HUES64 (cell line): Measurements from ENCODE around the gene SPESP1.
"Not testable (repeated sequence)": the region's sequence is repeated elsewhere in the genome, so short reads cannot be mapped to it uniquely, and the experiment has no call there.

Source experiments
- H3K27ac ChIP-seq: 2 replicates; pipeline ENCODE4 v1.7.0; 2013; ENCODE audit warnings: low read depth, low read length, inconsistent platforms
- H3K27me3 ChIP-seq: 2 replicates; pipeline ENCODE4 v1.6.1; 2013; ENCODE audit warnings: mild to moderate bottlenecking, low read length; ENCODE audit not compliant: insufficient read depth
- H3K36me3 ChIP-seq: 2 replicates; pipeline ENCODE4 v1.6.1; 2013; ENCODE audit warnings: mild to moderate bottlenecking, low read length; ENCODE audit not compliant: insufficient read depth
- H3K4me1 ChIP-seq: 2 replicates; pipeline ENCODE4 v1.6.1; 2013; ENCODE audit warnings: mild to moderate bottlenecking, low read length, moderate library complexity; ENCODE audit not compliant: insufficient read depth
- H3K4me3 ChIP-seq: 2 replicates; pipeline ENCODE4 v1.5.1; 2013; ENCODE audit warnings: mild to moderate bottlenecking, low read length, moderate library complexity
- H3K9ac ChIP-seq: 2 replicates; pipeline ENCODE4 v1.6.1; 2013; ENCODE audit warnings: mild to moderate bottlenecking, low read depth, low read length
- H3K9me3 ChIP-seq: 2 replicates; pipeline ENCODE4 v1.6.1; 2013; ENCODE audit warnings: low read depth, low read length; ENCODE audit not compliant: insufficient read depth
- WGBS: fragments of 150-250, 120-280 bp; methylation state at CpG from one replicate; pipeline ENCODE4 v1.1.7; 2013; ENCODE audit warnings: missing lambda C conversion rate; 5-methylcytosine and 5-hydroxymethylcytosine counted together

SPESP1 gene

DNA sequence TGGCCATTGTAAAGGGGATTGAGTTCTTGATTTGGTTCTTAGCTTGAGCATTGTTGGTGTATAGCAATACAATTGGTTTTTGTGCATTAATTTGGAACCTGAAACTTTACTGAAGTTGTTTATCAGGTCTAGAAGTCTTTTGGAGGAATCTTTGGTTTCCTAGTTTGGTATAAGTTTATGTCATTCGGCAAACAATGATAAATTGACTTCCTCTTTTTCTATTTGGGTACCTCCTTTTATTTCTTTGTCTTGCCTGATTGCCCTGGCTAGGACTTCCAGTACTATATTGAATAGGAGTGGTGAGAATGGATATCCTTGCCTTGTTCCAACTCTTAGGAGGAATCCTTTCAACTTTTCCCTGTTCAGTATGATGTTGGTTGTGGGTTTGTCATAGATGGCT is 32.1 kb downstream of the SPESP1 start:
- Histone ChIP-seq H3K4me3 (no peak overlapping the region), H3K27me3 (no peaks in the 10 kb centered on the region), H3K27ac (no peak overlapping the region), H3K9me3 (peaks cover 26% of the 10 kb centered on the region; the same call in 1 of the 2 replicates), H3K36me3 (no peaks in the 10 kb centered on the region), H3K4me1 (no peaks in the 10 kb centered on the region), H3K9ac (no peak overlapping the region)
- no CpG with 5 or more reads among the region's 1 CpG for WGBS

DNA sequence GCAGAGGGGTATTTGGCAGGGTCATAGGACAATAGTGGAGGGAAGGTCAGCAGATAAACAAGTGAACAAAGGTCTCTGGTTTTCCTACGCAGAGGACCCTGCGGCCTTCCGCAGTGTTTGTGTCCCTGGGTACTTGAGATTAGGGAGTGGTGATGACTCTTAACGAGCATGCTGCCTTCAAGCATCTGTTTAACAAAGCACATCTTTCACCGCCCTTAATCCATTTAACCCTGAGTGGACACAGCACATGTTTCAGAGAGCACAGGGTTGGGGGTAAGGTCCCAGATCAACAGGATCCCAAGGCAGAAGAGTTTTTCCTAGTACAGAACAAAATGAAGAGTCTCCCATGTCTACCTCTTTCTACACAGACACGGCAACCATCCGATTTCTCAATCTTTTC is 33.4 kb downstream of the SPESP1 start:
- H3K4me3 ChIP-seq, H3K27me3 ChIP-seq, H3K9ac ChIP-seq, H3K27ac ChIP-seq, H3K36me3 ChIP-seq, H3K4me1 ChIP-seq: not testable (repeated sequence)
- peaks cover 35% of the 10 kb centered on the region for H3K9me3 ChIP-seq
- no CpG with 5 or more reads among the region's 7 CpGs for WGBS

DNA sequence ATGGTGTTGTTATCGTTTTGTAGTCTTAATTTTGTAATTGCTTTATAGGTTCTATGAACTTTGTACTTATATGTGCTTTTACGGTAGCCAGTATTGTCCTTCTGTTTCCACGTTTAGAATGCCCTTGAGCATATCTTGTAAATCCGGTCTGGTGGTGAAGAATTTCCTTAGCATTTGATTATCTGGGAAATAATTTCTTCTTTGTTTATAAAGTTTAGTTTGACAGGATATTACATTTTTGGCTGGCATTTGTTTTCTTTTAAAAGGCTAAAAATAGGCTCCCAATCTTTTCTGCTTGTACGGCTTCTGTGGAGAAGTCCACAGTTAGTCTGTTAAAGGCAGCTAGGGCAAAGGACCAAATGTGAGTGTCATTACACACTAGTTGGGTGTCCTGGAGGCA is 36.7 kb downstream of the SPESP1 start:
- Histone ChIP-seq H3K36me3 (no peaks in the 10 kb centered on the region), H3K27ac (no peak overlapping the region), H3K9ac (no peak overlapping the region), H3K4me3 (no peak overlapping the region), H3K4me1 (no peaks in the 10 kb centered on the region), H3K27me3 (no peaks in the 10 kb centered on the region), H3K9me3 (peaks cover 46% of the 10 kb centered on the region)
- WGBS, result 92% methylated on average over 5 of the region's 5 CpGs

DNA sequence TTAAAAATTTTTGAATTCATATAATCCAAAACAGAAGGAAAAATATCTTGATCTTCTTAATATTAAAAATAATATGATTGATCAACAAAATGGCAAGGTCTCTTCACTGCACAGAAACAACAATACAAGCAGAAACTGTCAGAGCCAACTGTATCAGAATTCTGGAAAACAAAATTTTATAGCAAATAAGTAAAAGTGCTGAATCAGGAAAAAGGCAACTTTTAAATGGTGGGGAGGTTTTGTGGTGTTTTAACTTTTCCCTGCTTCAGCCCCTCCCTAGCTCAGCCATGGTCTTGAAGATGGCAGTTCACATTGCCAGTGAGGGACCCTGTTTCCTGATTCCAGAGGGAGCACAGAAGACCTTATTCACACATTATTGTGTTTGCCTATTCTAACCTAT is 37.6 kb downstream of the SPESP1 start:
- Histone ChIP-seq H3K4me3 (no peak overlapping the region), H3K9ac (no peak overlapping the region), H3K36me3 (no peaks in the 10 kb centered on the region), H3K27ac (no peak overlapping the region), H3K9me3 (peaks cover 46% of the 10 kb centered on the region), H3K4me1 (no peaks in the 10 kb centered on the region), H3K27me3 (no peaks in the 10 kb centered on the region)

DNA sequence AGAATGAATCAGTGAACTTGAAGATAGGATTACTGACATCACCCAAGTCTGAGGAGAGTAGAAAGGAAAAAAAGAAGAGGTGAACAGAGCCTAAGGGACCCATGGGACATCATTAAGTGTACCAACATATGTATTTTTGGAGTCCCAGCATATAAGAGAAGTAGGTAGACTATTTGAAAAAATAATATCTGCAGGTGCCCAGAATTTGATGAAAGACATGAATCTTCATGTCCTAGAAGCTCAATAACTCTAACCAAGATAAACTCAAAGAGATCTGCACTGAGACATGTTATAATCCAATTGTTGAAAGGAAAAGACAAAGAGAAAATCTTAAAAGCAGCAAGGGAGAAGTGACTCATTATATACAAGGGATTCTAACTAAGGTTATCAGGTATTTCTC is 39.0 kb downstream of the SPESP1 start:
- H3K27me3 ChIP-seq, result no peaks in the 10 kb centered on the region
- H3K9me3 ChIP-seq, result peaks cover 46% of the 10 kb centered on the region
- H3K36me3 ChIP-seq, result no peaks in the 10 kb centered on the region
- no peak overlapping the region for H3K9ac ChIP-seq
- H3K27ac ChIP-seq, result no peak overlapping the region
- H3K4me1 ChIP-seq, result no peaks in the 10 kb centered on the region
- H3K4me3 ChIP-seq, result no peak overlapping the region

DNA sequence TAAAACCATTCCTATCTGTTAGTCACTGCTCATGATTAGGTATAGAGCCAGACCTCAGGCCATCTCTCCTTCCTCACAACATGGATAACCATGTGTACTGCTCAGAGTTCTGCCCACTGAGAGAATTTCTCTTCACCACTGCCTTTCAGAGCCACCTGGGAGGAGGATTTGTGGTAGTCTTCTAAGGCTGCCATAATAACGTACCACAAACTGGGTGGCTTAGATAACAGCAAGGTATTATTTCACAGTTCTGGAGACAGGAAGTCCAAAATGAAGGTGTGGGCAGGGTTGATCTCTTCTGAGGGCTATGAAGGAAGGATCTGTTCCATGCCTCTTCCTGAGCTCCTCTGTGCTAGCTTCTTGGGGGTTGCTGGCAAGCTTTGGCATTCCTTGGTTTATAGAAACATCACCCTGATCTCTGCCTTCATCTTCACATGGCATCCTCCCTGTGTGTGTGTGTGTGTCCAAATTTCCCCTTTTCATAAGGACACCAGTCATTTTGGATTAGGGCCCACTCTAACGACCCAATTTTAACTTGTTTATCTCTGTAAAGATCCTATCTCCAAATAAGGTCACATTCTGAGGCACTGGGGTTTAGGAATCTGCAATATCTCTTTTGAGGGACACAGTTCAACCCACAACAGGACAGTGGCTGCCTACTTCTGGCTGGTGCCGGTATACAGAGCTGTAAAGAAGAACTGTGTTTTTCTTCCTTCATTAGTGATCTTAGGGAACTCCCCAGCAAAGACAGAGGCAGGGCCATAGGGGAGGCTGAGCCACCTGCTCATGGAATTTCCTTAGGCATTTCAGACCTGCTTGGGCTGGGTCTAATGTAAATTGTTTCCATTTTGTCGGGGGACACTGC is 42.1 kb downstream of the SPESP1 start:
- Histone ChIP-seq H3K9ac (no peak overlapping the region), H3K9me3 (peaks cover 36% of the 10 kb centered on the region), H3K4me3 (no peak overlapping the region), H3K36me3 (no peaks in the 10 kb centered on the region), H3K27ac (no peak overlapping the region), H3K4me1 (no peaks in the 10 kb centered on the region), H3K27me3 (no peaks in the 10 kb centered on the region)
- 87% methylated on average over 4 of the region's 4 CpGs for WGBS

DNA sequence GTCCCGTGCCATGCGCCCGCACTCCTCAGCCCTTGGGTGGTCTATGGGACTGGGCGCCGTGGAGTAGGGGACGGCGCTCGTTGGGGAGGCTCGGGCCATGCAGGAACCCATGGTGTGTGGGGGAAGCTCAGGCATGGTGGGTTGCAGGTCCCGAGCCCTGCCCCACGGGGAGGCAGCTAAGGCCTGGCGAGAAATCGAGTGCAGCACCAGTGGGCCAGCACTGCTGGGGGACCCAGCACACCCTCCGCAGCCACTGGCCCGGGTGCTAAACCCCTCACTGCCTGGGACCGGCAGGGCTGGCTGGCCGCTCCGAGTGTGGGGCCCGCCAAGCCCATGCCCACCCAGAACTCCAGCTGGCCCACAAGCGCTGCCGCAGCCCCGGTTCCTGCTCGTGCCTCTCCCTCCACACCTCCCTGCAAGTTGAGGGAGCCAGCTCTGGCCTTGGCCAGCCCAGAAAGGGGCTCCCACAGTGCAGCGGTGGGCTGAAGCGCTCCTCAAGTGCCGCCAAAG is 45.4 kb downstream of the SPESP1 start:
- 97% methylated on average over 26 of the region's 26 CpGs for WGBS
- not testable (repeated sequence) for H3K27ac ChIP-seq, H3K4me1 ChIP-seq, H3K9ac ChIP-seq, H3K27me3 ChIP-seq, H3K36me3 ChIP-seq, H3K4me3 ChIP-seq
- H3K9me3 ChIP-seq, result peaks cover 17% of the 10 kb centered on the region

DNA sequence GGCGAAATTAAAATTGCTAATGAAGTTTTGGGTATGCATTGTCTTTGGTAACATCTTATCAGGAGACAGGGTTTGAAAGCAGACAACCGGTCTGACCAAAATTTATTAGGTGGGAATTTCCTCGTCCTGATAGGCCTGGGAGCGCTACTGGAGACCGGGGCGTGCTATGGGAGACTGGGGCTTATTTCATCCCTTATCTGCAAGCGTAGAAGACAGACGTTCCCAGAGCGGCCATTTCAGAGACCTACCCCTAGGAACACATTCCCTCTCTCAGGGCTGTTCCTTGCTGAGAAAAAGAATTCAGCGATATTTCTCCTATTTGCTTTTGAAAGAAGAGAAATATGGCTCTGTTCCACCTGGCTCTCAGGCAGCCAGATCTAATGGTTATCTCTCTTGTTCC is 47.1 kb downstream of the SPESP1 start:
- H3K36me3 ChIP-seq, H3K4me1 ChIP-seq, H3K27me3 ChIP-seq, H3K9ac ChIP-seq, H3K27ac ChIP-seq, H3K4me3 ChIP-seq: not testable (repeated sequence)
- peaks cover 22% of the 10 kb centered on the region for H3K9me3 ChIP-seq
- WGBS, result 93% methylated on average over 10 of the region's 10 CpGs

DNA sequence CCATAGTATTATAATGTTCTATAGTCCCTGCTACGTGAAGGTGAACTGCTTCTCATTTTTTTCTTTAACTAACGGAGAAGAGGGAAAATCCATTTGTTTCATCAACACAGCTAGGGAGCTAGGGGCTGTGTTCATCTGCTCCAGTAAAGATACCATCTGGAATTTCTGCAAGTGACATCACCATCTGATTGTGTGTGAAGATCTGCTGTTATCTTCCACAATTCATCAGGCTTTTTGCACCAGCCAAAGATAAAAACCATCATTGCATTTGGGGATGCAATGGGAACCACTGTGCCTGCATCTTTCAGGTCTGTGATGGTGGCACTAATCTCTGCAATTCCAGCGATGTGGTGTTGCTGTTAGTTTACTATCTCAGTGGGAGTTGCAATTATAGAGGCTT is 48.7 kb downstream of the SPESP1 start:
- Histone ChIP-seq H3K4me1 (no peaks in the 10 kb centered on the region), H3K4me3 (no peak overlapping the region), H3K9me3 (peaks cover 22% of the 10 kb centered on the region), H3K9ac (no peak overlapping the region), H3K27ac (no peak overlapping the region), H3K27me3 (no peaks in the 10 kb centered on the region), H3K36me3 (no peaks in the 10 kb centered on the region)
- WGBS, result 93% methylated on average over 3 of the region's 3 CpGs

DNA sequence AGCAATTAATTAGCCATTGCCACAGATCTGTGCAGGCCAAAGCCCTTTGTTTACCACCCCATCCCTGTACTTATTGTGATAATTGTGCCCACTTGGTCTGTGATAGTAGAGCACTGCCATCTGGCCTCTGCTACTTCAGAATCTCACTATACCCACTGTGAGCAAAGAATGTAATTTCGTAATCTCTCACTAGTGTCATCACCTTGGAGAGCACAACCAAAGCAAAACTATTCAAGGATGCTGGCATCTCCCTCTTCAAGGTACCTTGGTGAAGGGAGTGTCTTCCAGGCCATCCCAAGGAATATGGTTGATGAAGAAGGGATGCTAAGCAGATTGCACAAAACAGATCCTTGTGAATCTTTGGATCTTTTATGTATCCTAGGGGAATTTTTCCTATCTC is 49.5 kb downstream of the SPESP1 start:
- Histone ChIP-seq H3K27ac (no peak overlapping the region), H3K4me3 (no peak overlapping the region), H3K9ac (no peak overlapping the region), H3K27me3 (no peaks in the 10 kb centered on the region), H3K36me3 (no peaks in the 10 kb centered on the region), H3K9me3 (peaks cover 22% of the 10 kb centered on the region), H3K4me1 (no peaks in the 10 kb centered on the region)
- WGBS, result 76% methylated on average over 1 of the region's 1 CpG

DNA sequence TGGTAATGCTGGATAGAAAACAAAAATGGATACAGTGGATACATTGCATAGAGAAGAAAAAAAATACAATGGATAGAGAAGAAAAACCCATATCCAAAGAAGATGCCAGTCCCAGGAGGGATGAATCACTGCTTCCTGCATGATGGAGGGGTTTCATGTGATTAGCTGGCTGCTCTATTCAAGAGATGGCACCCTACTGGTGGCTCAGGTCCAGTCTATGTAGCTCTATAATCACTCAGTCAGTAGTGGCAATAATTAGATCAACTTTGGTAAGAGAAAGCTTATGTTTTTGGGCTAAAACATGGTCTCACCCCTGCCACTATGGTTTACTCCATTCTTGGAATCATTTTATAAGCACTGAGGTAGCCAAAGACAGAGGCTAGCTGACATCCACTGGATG is 50.5 kb downstream of the SPESP1 start:
- Histone ChIP-seq H3K4me1 (no peaks in the 10 kb centered on the region), H3K4me3 (no peak overlapping the region), H3K36me3 (no peaks in the 10 kb centered on the region), H3K9ac (no peak overlapping the region), H3K9me3 (peaks cover 22% of the 10 kb centered on the region), H3K27ac (no peak overlapping the region), H3K27me3 (no peaks in the 10 kb centered on the region)

DNA sequence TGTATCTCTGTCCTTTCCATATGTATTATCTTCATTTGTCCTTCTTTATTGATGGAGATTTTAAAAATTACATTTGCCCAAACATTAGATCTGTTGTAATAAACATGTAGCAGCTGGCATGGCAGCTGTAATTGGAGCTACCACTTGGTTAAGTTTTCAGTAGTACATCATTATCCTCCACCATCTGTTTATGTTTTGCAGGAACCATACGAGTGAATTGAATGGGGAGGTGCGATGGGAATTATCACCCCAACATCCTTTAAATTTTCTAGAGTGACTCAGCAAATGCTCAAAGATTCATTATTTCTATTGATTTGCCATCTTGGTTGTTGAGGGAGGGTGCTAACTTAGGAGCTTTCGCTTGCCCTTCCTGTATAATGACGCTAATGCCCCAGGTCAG is 51.6 kb downstream of the SPESP1 start:
- Histone ChIP-seq H3K9me3 (peaks cover 12% of the 10 kb centered on the region; the same call in 1 of the 2 replicates), H3K27me3 (no peaks in the 10 kb centered on the region), H3K4me3 (no peak overlapping the region), H3K9ac (no peak overlapping the region), H3K36me3 (no peaks in the 10 kb centered on the region), H3K27ac (no peak overlapping the region), H3K4me1 (no peaks in the 10 kb centered on the region)
- 100% methylated on average over 4 of the region's 4 CpGs for WGBS
